PFSK-1 (cell line): ENCODE results near the gene MYO1G.

ENCODE experiments used
- FOXP2 ChIP-seq: optimal IDR thresholded peaks from 2 replicates; pipeline ENCODE3; 2011; ENCODE audit warnings: borderline replicate concordance, control low read depth, inconsistent platforms; ENCODE audit not compliant: insufficient read depth; ENCODE audit errors: extremely low read length, extremely low read depth
- POLR2AphosphoS5 ChIP-seq: IDR thresholded peaks from 2 replicates; pipeline ENCODE4 v1.6.1; 2012; ENCODE audit warnings: low read depth, mild to moderate bottlenecking, control low read depth, low read length, moderate library complexity
- REST ChIP-seq, 2 experiments: IDR thresholded peaks; 2 replicates each; pipeline versions ENCODE4 v1.6.1 to v1.8.0; 2011 to 2012; ENCODE audit warnings: low read depth in 2 of 2, low read length in 2 of 2, control low read depth in 1 of 2, inconsistent platforms in 1 of 2, mild to moderate bottlenecking in 1 of 2, moderate library complexity in 1 of 2; ENCODE audit not compliant: insufficient read depth in 1 of 2
- SIN3A ChIP-seq: IDR thresholded peaks from 2 replicates; pipeline ENCODE4 v1.6.1; 2012; ENCODE audit warnings: mild to moderate bottlenecking, low read length, moderate library complexity, borderline replicate concordance; ENCODE audit not compliant: insufficient read depth
- TAF1 ChIP-seq: IDR thresholded peaks from 2 replicates; pipeline ENCODE4 v1.6.1; 2012; ENCODE audit warnings: low read length, control low read depth, borderline replicate concordance; ENCODE audit not compliant: insufficient read depth

The MYO1G gene

GRCh38 chr7:44977304-44977958 lies 1.4 kb downstream of the MYO1G start:
- TF ChIP-seq FOXP2 (no peak), POLR2AphosphoS5 (no peak), TAF1 (no peak), SIN3A (no peak), REST (IDR thresholded peaks at IDR 0.05; ENCODE audit: insufficient read depth in 1 of 2, low read depth in 2 of 2, low read length in 2 of 2) (no peak)

- TF ChIP-seq FOXP2 (no peak), SIN3A (no peak), TAF1 (no peak), REST (IDR thresholded peaks at IDR 0.05; ENCODE audit: insufficient read depth in 1 of 2, low read depth in 2 of 2, low read length in 2 of 2) (no peak), POLR2AphosphoS5 (no peak)
Observed at GRCh38 chr7:44976746-44977196, 2.0 kb downstream of the MYO1G start.

DNA sequence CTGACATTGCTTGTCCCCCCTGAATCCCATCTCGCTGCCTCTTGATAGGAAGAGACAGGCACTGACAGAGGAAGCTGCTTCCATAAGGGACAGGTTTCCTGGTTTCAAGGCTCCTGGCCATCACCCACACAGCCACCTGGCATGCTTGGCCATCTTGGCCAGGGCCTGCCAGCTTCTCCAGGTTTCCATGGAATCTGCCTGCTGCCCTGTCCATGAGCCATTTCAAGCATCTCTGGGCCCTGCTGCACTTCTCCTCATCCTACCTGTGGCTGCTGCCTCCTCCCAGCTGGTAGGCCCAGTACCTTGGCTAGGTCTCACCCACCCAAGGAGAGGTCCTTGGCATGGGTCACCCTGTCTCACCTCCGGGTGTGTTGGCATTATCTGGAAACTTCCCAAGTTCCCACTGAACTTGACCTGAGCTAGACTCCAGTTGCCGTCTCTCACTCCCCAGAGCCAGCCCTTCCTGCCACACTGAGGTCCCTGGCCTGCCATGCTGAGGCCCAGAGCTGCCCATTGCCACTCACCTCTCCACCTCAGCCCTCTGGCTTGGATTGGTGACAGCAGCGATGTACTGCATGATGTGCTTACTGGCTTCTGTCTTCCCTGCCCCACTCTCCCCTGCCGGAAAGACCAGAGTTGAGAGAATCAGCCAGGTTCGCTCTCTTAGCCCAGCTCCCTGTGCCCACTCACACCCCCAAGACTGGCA lies 2.6 kb downstream of the MYO1G start:
- TF ChIP-seq FOXP2 (no peak), SIN3A (no peak), REST (IDR thresholded peaks at IDR 0.05; ENCODE audit: insufficient read depth in 1 of 2, low read depth in 2 of 2, low read length in 2 of 2) (no peak), POLR2AphosphoS5 (no peak), TAF1 (no peak)

GRCh38 chr7:44975331-44976039 lies 3.3 kb downstream of the MYO1G start:
- TF ChIP-seq POLR2AphosphoS5 (no peak), FOXP2 (no peak), SIN3A (no peak), TAF1 (no peak), REST (IDR thresholded peaks at IDR 0.05; ENCODE audit: insufficient read depth in 1 of 2, low read depth in 2 of 2, low read length in 2 of 2) (no peak)
